HepG2 (cell line): ENCODE measurements around the gene RGS19. TPM values are rescaled to one million over a fixed set of nuclear protein-coding genes. Genes with fewer than 3 reads are reported as not detected.

Experiments used
- MAFK ChIP-seq, 2 experiments: IDR thresholded peaks in 1 of 2; conservative IDR thresholded peaks in 1 of 2; 2 replicates each; pipeline ENCODE4 v1.6.1; 2011; ENCODE audit warnings: improper control_type of control experiment in 2 of 2, low read length in 2 of 2
- RBM39 ChIP-seq: fragments of 200-400 bp; formaldehyde crosslinking; IDR thresholded peaks from one replicate; pipeline ENCODE4 v1.6.1; 2018; ENCODE audit warnings: antibody characterized with exemption, mild to moderate bottlenecking, low read depth, low read length; ENCODE audit not compliant: poor library complexity, severe bottlenecking
- SNAPC2 ChIP-seq: sonication (generic); formaldehyde crosslinking; IDR thresholded peaks from 2 replicates; pipeline ENCODE4 v1.8.1; 2022; ENCODE audit warnings: mild to moderate bottlenecking, missing genetic modification reagents
- SOX13 ChIP-seq, 3 experiments: fragments of 450-650 bp in 1 of 3; sonication (generic) in 1 of 3; formaldehyde crosslinking in 1 of 3; IDR thresholded peaks in 2 of 3; conservative IDR thresholded peaks in 1 of 3; 2 replicates each; pipeline versions ENCODE4 v1.5.0 to v1.6.1; 2016 to 2020; ENCODE audit warnings: antibody characterized with exemption in 1 of 3, mild to moderate bottlenecking in 1 of 3, missing compliant biosample characterization in 1 of 3, missing genetic modification reagents in 1 of 3, moderate library complexity in 1 of 3
- ZNF329 ChIP-seq: sonication (generic); formaldehyde crosslinking; IDR thresholded peaks from 2 replicates; pipeline ENCODE4 v1.9.0; 2021; ENCODE audit warnings: low read depth, mild to moderate bottlenecking, missing genetic modification reagents
- ZNF501 ChIP-seq: sonication (generic); formaldehyde crosslinking; IDR thresholded peaks from 2 replicates; pipeline ENCODE4 v1.5.1; 2020; ENCODE audit warnings: mild to moderate bottlenecking, moderate library complexity, missing genetic modification reagents
- ZSCAN22 ChIP-seq: sonication (generic); formaldehyde crosslinking; IDR thresholded peaks from 2 replicates; pipeline ENCODE4 v1.4.0; 2020; ENCODE audit warnings: mild to moderate bottlenecking, missing genetic modification reagents
- polyA plus RNA-seq, 8 experiments: library from polyadenylated mRNA; depleted of rRNA in 3 of 8; stranded (reverse) in 7 of 8; unstranded in 1 of 8; fragments of >200 nt; fragmentation: Illumina TruSeq in 4 of 8; extraction: Trizol in 4 of 8; gene quantifications; 2 replicates each; pipeline versions ENCODE4 v1.2.1 to v1.2.3, GENCODE V29; 2011 to 2016; ENCODE audit warnings: low read depth in 4 of 8, missing spikeins in 1 of 8, mixed read lengths in 1 of 8; ENCODE audit not compliant: insufficient read depth in 1 of 8
- total RNA-seq, 5 experiments: library from RNA; depleted of rRNA; stranded (reverse); fragments of >200 nt; fragmentation: Illumina TruSeq; extraction: Trizol; gene quantifications; 2 replicates each; pipeline ENCODE4 v1.2.3, GENCODE V29; 2016; ENCODE audit warnings: low read depth in 1 of 5
- TF ChIP-seq, protein P1 (sequence below): IDR thresholded peaks from 2 replicates; pipeline ENCODE4 v1.6.1; 2016; ENCODE audit warnings: low read depth, control low read depth
- TF ChIP-seq, protein P2 (sequence below): sonication (generic); formaldehyde crosslinking; IDR thresholded peaks from 2 replicates; pipeline ENCODE4 v1.5.0; 2020; ENCODE audit warnings: mild to moderate bottlenecking, missing genetic modification reagents, borderline replicate concordance
- TF ChIP-seq, protein P3 (sequence below): sonication (generic); formaldehyde crosslinking; IDR thresholded peaks from 2 replicates; pipeline ENCODE4 v1.5.0; 2020; ENCODE audit warnings: mild to moderate bottlenecking, missing genetic modification reagents, borderline replicate concordance
- TF ChIP-seq, protein P4 (sequence below): sonication (generic); formaldehyde crosslinking; IDR thresholded peaks from 2 replicates; pipeline ENCODE4 v1.4.0; 2020; ENCODE audit warnings: mild to moderate bottlenecking, missing genetic modification reagents

The RGS19 gene
- total and polyA plus RNA-seq, 2 of the 13 experiments (the other 11 are each of a cell fraction or from before 2014, with no cell fraction given) = 10.7 to 11.9 TPM

DNA sequence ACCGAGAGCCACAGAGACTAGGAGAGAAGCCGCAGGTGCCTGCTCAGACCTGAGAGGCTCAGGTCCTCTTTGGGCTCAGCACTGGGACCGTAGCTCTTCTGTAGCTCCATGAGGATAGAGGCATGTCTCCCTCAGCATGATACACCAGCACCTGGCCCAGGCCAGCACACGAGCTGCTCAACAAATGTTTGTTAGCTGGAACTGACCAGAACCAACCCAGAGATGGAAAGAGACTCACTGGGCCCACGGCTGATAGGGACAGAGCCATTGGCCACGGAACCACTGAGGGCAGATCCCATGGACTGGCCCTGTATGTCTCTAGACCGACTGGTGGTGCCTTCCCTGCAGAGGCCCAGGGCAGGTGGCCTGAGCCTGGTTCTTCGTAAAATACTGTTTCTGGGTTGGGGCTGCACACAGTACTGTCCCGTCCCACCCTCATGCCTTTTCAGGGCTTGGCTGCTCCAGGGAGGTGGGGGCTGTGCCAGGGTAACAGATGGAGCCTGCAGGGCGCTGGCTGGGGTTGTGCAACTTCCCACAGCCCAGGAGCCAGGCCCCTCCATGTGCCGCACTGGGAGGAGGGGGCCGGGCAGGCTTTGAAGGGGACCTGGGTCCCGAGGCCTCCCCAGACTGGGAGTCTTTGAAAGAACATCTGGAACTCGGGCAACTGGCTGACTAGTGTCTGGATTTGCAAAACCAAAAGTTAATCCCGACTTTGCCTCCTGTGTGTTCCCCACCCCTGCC, 38.1 kb downstream of the RGS19 start (continued):
- TF ChIP-seq, protein P1, sequence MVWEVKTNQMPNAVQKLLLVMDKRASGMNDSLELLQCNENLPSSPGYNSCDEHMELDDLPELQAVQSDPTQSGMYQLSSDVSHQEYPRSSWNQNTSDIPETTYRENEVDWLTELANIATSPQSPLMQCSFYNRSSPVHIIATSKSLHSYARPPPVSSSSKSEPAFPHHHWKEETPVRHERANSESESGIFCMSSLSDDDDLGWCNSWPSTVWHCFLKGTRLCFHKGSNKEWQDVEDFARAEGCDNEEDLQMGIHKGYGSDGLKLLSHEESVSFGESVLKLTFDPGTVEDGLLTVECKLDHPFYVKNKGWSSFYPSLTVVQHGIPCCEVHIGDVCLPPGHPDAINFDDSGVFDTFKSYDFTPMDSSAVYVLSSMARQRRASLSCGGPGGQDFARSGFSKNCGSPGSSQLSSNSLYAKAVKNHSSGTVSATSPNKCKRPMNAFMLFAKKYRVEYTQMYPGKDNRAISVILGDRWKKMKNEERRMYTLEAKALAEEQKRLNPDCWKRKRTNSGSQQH (CRISPR knock-in tag) = no peak
- TF ChIP-seq, protein P2, sequence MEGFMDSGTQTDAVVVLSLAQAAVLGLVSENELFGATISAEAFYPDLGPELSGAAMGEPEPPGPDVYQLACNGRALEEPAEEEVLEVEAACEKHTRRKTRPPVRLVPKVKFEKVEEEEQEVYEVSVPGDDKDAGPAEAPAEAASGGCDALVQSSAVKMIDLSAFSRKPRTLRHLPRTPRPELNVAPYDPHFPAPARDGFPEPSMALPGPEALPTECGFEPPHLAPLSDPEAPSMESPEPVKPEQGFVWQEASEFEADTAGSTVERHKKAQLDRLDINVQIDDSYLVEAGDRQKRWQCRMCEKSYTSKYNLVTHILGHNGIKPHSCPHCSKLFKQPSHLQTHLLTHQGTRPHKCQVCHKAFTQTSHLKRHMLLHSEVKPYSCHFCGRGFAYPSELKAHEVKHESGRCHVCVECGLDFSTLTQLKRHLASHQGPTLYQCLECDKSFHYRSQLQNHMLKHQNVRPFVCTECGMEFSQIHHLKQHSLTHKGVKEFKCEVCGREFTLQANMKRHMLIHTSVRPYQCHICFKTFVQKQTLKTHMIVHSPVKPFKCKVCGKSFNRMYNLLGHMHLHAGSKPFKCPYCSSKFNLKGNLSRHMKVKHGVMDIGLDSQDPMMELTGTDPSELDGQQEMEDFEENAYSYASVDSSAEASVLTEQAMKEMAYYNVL (CRISPR knock-in tag) = peak; percentile 11; the same call in 1 of the 2 replicates
- no peak for TF ChIP-seq RBM39
- no peak for TF ChIP-seq MAFK (conservative IDR thresholded peaks at IDR 0.05 in 1 of 2, IDR thresholded peaks at IDR 0.05 in 1 of 2; ENCODE audit: low read length in 2 of 2)
- TF ChIP-seq ZNF329 (CRISPR knock-in tag) = no peak
- 0 out of 2 replicates have a peak, but pooled peaks have one; percentile 74 for TF ChIP-seq ZNF501 (CRISPR knock-in tag)
- TF ChIP-seq ZSCAN22 (CRISPR knock-in tag) = 0 out of 2 replicates have a peak, but pooled peaks have one; percentile 58
- TF ChIP-seq SNAPC2 (CRISPR knock-in tag) = 0 out of 2 replicates have a peak, but pooled peaks have one; percentile 84
- TF ChIP-seq, protein P3, sequence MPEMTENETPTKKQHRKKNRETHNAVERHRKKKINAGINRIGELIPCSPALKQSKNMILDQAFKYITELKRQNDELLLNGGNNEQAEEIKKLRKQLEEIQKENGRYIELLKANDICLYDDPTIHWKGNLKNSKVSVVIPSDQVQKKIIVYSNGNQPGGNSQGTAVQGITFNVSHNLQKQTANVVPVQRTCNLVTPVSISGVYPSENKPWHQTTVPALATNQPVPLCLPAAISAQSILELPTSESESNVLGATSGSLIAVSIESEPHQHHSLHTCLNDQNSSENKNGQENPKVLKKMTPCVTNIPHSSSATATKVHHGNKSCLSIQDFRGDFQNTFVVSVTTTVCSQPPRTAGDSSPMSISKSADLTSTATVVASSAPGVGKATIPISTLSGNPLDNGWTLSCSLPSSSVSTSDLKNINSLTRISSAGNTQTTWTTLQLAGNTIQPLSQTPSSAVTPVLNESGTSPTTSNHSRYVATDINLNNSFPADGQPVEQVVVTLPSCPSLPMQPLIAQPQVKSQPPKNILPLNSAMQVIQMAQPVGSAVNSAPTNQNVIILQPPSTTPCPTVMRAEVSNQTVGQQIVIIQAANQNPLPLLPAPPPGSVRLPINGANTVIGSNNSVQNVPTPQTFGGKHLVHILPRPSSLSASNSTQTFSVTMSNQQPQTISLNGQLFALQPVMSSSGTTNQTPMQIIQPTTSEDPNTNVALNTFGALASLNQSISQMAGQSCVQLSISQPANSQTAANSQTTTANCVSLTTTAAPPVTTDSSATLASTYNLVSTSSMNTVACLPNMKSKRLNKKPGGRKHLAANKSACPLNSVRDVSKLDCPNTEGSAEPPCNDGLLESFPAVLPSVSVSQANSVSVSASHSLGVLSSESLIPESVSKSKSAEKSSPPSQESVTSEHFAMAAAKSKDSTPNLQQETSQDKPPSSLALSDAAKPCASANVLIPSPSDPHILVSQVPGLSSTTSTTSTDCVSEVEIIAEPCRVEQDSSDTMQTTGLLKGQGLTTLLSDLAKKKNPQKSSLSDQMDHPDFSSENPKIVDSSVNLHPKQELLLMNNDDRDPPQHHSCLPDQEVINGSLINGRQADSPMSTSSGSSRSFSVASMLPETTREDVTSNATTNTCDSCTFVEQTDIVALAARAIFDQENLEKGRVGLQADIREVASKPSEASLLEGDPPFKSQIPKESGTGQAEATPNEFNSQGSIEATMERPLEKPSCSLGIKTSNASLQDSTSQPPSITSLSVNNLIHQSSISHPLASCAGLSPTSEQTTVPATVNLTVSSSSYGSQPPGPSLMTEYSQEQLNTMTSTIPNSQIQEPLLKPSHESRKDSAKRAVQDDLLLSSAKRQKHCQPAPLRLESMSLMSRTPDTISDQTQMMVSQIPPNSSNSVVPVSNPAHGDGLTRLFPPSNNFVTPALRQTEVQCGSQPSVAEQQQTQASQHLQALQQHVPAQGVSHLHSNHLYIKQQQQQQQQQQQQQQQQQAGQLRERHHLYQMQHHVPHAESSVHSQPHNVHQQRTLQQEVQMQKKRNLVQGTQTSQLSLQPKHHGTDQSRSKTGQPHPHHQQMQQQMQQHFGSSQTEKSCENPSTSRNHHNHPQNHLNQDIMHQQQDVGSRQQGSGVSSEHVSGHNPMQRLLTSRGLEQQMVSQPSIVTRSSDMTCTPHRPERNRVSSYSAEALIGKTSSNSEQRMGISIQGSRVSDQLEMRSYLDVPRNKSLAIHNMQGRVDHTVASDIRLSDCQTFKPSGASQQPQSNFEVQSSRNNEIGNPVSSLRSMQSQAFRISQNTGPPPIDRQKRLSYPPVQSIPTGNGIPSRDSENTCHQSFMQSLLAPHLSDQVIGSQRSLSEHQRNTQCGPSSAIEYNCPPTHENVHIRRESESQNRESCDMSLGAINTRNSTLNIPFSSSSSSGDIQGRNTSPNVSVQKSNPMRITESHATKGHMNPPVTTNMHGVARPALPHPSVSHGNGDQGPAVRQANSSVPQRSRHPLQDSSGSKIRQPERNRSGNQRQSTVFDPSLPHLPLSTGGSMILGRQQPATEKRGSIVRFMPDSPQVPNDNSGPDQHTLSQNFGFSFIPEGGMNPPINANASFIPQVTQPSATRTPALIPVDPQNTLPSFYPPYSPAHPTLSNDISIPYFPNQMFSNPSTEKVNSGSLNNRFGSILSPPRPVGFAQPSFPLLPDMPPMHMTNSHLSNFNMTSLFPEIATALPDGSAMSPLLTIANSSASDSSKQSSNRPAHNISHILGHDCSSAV (CRISPR knock-in tag) = no peak
- TF ChIP-seq, protein P4, sequence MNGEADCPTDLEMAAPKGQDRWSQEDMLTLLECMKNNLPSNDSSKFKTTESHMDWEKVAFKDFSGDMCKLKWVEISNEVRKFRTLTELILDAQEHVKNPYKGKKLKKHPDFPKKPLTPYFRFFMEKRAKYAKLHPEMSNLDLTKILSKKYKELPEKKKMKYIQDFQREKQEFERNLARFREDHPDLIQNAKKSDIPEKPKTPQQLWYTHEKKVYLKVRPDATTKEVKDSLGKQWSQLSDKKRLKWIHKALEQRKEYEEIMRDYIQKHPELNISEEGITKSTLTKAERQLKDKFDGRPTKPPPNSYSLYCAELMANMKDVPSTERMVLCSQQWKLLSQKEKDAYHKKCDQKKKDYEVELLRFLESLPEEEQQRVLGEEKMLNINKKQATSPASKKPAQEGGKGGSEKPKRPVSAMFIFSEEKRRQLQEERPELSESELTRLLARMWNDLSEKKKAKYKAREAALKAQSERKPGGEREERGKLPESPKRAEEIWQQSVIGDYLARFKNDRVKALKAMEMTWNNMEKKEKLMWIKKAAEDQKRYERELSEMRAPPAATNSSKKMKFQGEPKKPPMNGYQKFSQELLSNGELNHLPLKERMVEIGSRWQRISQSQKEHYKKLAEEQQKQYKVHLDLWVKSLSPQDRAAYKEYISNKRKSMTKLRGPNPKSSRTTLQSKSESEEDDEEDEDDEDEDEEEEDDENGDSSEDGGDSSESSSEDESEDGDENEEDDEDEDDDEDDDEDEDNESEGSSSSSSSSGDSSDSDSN (CRISPR knock-in tag) = peak; percentile 79; the same call in 1 of the 2 replicates
- 0 out of 2 replicates have a peak, but pooled peaks have one; percentile 47 for TF ChIP-seq SOX13 (IDR thresholded peaks at IDR 0.05)
- peak in 1 of 2 experiments; percentile 57; a peak in 1 of 4 replicates for TF ChIP-seq SOX13 (CRISPR knock-in tag; conservative IDR thresholded peaks at IDR 0.05 in 1 of 2, IDR thresholded peaks at IDR 0.05 in 1 of 2)
